Right lobe of liver (tissue), 6 donors: ENCODE measurements around the gene ERC2. TPM values are rescaled to one million over a fixed set of nuclear protein-coding genes. Genes with fewer than 3 reads are reported as not detected.

Experiments used
- ATAC-seq, 4 donors: fragments of 200-7000 bp; cut with Tn5 transposase; one replicate each; pipeline ENCODE4 v1.9.1; 2020; ENCODE audit warnings: mild to moderate bottlenecking in 4 of 4, moderate library complexity in 4 of 4
- DNase-seq, 3 donors: peaks; one replicate each; pipeline ENCODE4 v3.0.0-alpha.2; 2020
- H3K27ac ChIP-seq, 3 donors: fragments of 200-600 bp; one replicate each; pipeline ENCODE4 v1.8.0; 2022
- H3K27me3 ChIP-seq, 2 donors: fragments of 200-600 bp; one replicate each; pipeline ENCODE4 v1.8.0; 2022
- H3K36me3 ChIP-seq, 4 donors: fragments of 200-600 bp; sonication (generic) in 1 of 4; one replicate each; pipeline versions ENCODE4 v1.5.1 to v1.8.0; 2017 to 2022; ENCODE audit warnings: control low read depth in 1 of 4
- H3K4me1 ChIP-seq, 4 donors: fragments of 200-600 bp; sonication (generic) in 1 of 4; one replicate each; pipeline versions ENCODE4 v1.5.1 to v1.8.0; 2017 to 2022; ENCODE audit warnings: control low read depth in 1 of 4
- H3K4me3 ChIP-seq, 3 donors: fragments of 200-600 bp; one replicate each; pipeline ENCODE4 v1.8.0; 2022
- H3K9me3 ChIP-seq, 4 donors: fragments of 200-600 bp; sonication (generic) in 1 of 4; one replicate each; pipeline versions ENCODE4 v1.5.1 to v1.8.0; 2017 to 2022; ENCODE audit warnings: control low read depth in 1 of 4
- POLR2A ChIP-seq: fragments of 450-650 bp; IDR thresholded peaks from one replicate; pipeline ENCODE4 v1.6.1; 2017; ENCODE audit warnings: antibody characterized with exemption, mild to moderate bottlenecking
- WGBS: methylation state at CpG from one replicate; pipeline ENCODE4 v1.1.6; 2018; ENCODE audit warnings: low coverage, low lambda C conversion rate; ENCODE audit not compliant: insufficient coverage; ENCODE audit errors: missing lambda C conversion rate; 5-methylcytosine and 5-hydroxymethylcytosine counted together
- intact Hi-C, 2 donors: fragments of 100-400 bp; cut with DNase I; formaldehyde crosslinking; loops; one replicate each; pipeline versions ENCODE4 v1.11.2 to v1.14.1; 2022
- total RNA-seq, 6 experiments: library from RNA; depleted of rRNA in 2 of 6; stranded (reverse); fragments of >200 nt in 2 of 6; fragmentation: NEBNext Ultra II Directional in 3 of 6; extraction: Animal tissue kit (Norgen Biotek cat#: 25700) in 3 of 6; gene quantifications; one replicate each; pipeline versions ENCODE4 v1.1.0 to v1.2.4, GENCODE V29; 2016 to 2023
- TF ChIP-seq, protein P1 (sequence below), 4 donors: fragments of 200-600 bp in 3 of 4; fragments of 450-650 bp in 1 of 4; IDR thresholded peaks; one replicate each; pipeline versions ENCODE4 v1.5.1 to v1.8.0; 2016 to 2022; ENCODE audit warnings: antibody characterized with exemption in 4 of 4, mild to moderate bottlenecking in 2 of 4
- donor health status: DM: no; HTN: yes; CAD: no.
- donor health status: DM: no; HTN: no; CAD: no.
- donor health status: DM: no; HTN: no; CAD: no.
- donor health status: DM: no; HTN: yes; CAD: no.
- donor health status: DM: no; HTN: yes; CAD: no.

Gene ERC2
- total RNA-seq, 6 experiments from 2014 or later = not detected

DNA sequence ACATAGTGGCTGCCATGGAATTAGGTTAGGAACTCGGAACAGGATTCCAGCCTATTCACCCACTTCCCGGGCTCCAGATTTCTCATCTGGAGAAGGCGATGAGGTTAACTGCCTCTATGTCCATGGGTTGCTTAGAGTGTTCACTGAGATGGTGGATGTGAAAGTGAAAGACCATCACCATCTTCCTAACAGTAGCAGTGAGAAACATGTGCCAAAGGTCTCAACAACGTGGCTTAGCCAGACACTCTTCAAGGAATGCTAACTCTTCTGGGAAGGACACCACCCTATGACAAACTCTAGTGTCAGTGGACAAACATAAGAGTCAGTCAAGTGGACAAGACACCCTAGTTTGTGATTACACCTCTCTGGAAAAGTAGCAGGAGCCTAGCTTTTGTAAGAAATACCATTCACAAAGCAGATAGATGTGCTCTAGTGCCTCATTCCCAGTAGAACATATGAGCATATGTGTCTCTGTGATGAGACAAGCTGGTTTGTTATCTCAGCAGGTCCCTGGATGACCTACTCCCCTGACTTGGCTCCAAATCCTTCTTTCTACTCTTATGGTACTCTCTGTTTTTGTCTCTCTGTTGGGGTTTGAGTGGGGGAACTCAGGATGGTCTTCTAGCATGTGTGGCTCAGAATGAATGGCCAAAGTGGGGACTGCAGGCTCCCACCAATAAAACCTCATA lies 770.9 kb downstream of the ERC2 start:
- intact Hi-C loops = no loop called here
- no peak for DNase-seq
- Histone ChIP-seq H3K27ac (no peak overlapping the region), H3K4me1 (no peaks in the 10 kb centered on the region), H3K9me3 (no peaks in the 10 kb centered on the region), H3K4me3 (no peak overlapping the region), H3K27me3 (no peaks in the 10 kb centered on the region), H3K36me3 (no peaks in the 10 kb centered on the region)
- 49% methylated on average over 2 of the region's 4 CpGs for WGBS
- TF ChIP-seq POLR2A = no peak
- no peak for ATAC-seq

GRCh38 chr3:55692957-55693558 lies 775.2 kb downstream of the ERC2 start:
- Histone ChIP-seq H3K4me1 (no peaks in the 10 kb centered on the region), H3K4me3 (no peak overlapping the region), H3K27me3 (no peaks in the 10 kb centered on the region), H3K36me3 (no peaks in the 10 kb centered on the region), H3K9me3 (no peaks in the 10 kb centered on the region), H3K27ac (no peak overlapping the region)
- DNase-seq (no peak), ATAC-seq (no peak)
- 31% methylated on average over 2 of the region's 2 CpGs for WGBS
- intact Hi-C loops = no loop called here
- no peak for TF ChIP-seq POLR2A
- TF ChIP-seq, protein P1, sequence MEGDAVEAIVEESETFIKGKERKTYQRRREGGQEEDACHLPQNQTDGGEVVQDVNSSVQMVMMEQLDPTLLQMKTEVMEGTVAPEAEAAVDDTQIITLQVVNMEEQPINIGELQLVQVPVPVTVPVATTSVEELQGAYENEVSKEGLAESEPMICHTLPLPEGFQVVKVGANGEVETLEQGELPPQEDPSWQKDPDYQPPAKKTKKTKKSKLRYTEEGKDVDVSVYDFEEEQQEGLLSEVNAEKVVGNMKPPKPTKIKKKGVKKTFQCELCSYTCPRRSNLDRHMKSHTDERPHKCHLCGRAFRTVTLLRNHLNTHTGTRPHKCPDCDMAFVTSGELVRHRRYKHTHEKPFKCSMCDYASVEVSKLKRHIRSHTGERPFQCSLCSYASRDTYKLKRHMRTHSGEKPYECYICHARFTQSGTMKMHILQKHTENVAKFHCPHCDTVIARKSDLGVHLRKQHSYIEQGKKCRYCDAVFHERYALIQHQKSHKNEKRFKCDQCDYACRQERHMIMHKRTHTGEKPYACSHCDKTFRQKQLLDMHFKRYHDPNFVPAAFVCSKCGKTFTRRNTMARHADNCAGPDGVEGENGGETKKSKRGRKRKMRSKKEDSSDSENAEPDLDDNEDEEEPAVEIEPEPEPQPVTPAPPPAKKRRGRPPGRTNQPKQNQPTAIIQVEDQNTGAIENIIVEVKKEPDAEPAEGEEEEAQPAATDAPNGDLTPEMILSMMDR (IDR thresholded peaks at IDR 0.05) = no peak

DNA sequence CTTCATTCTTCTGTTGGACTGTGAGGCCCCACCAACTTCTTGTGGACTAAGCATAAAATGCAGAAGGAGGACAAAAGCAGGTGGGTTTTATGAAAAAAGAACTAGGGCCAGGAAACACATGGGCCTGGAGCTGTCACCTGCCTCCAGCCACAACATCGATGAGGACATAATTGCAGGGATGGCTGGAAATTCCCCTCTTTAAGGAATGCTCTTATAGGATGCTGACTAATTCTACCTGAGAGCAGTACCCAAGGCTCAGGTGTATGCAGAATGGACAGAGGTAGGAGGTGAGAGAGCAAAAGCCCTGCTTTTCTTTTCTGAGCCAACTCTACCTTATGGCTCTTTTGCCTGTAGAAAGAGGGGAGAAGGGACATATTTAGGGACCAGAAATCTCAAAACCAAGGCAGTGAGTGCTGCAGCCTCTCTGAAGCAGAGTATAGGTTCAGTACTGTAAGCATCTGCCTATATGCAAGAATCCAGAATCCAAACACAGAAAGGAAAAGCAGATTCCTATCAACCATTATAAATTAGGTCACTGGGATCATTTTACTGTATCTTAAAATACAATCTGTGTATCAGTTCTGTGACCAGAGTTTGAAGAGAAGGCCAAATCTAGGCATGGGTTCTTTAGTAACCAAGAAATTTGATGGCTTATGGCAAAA lies 775.8 kb downstream of the ERC2 start:
- DNase-seq (no peak), ATAC-seq (no peak)
- Histone ChIP-seq H3K4me3 (no peak overlapping the region), H3K36me3 (no peaks in the 10 kb centered on the region), H3K27ac (no peak overlapping the region), H3K9me3 (no peaks in the 10 kb centered on the region), H3K4me1 (no peaks in the 10 kb centered on the region), H3K27me3 (no peaks in the 10 kb centered on the region)
- no CpG with 5 or more reads among the region's 1 CpG for WGBS
- intact Hi-C loops = no loop called here
- no peak for TF ChIP-seq POLR2A
- TF ChIP-seq, protein P1 (IDR thresholded peaks at IDR 0.05) = no peak

- DNase-seq (no peak), ATAC-seq (no peak)
- 52% methylated on average over 4 of the region's 4 CpGs for whole genome bisulfite sequencing
- Histone ChIP-seq H3K4me1 (no peaks in the 10 kb centered on the region), H3K4me3 (no peak overlapping the region), H3K9me3 (no peaks in the 10 kb centered on the region), H3K36me3 (no peaks in the 10 kb centered on the region), H3K27me3 (no peaks in the 10 kb centered on the region), H3K27ac (no peak overlapping the region)
- TF ChIP-seq, protein P1 (IDR thresholded peaks at IDR 0.05) = no peak
- TF ChIP-seq POLR2A = no peak
- intact Hi-C loops = no loop called here
These were observed 777.1 kb downstream of the ERC2 start for GRCh38 chr3:55691141-55691540.

DNA sequence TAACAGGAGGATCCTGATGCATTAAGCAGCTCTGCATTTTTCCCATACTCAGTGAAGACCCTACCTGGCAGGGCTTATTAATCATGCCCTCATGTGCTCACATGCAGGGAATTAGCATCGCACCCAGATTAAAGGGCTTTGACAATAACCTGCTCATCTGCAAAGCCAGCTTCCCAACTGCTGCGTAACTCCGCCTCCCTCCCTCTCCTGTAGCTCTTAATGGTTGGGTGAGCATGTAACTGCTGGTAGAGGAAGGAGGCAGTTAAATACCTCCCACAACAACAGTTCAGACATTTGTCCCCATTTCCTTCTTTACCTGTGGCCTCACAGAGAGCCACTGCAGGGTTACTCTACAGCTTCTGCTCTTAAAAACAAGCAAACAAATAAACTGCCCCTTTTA lies 777.5 kb downstream of the ERC2 start:
- Histone ChIP-seq H3K27ac (no peak overlapping the region), H3K9me3 (no peaks in the 10 kb centered on the region), H3K27me3 (no peaks in the 10 kb centered on the region), H3K36me3 (no peaks in the 10 kb centered on the region), H3K4me1 (no peaks in the 10 kb centered on the region), H3K4me3 (no peak overlapping the region)
- intact Hi-C loops = no loop called here
- WGBS = 59% methylated on average over 3 of the region's 3 CpGs
- ATAC-seq = no peak
- TF ChIP-seq POLR2A = no peak
- TF ChIP-seq, protein P1 (IDR thresholded peaks at IDR 0.05) = no peak
- no peak for DNase-seq
